IMR-90 (cell line): ENCODE measurements around the gene FRMPD3.

ENCODE experiments used
- BHLHE40 ChIP-seq: fragments of 150-350 bp; IDR thresholded peaks from 2 replicates; pipeline ENCODE4 v1.6.1; 2016; ENCODE audit warnings: mild to moderate bottlenecking, low read depth, low read length
- CEBPB ChIP-seq: IDR thresholded peaks from 2 replicates; pipeline ENCODE4 v1.6.1; 2012; ENCODE audit warnings: low read depth, low read length, improper control_type of control experiment
- CHD1 ChIP-seq: IDR thresholded peaks from 2 replicates; pipeline ENCODE4 v1.6.1; 2012; ENCODE audit warnings: low read depth, low read length, improper control_type of control experiment
- CTCF ChIP-seq: conservative IDR thresholded peaks from 2 replicates; pipeline ENCODE4 v1.5.1; 2012; ENCODE audit warnings: mild to moderate bottlenecking, low read depth, low read length, improper control_type of control experiment
- FOS ChIP-seq: fragments of 150-350 bp; IDR thresholded peaks from 2 replicates; pipeline ENCODE4 v1.6.1; 2016; ENCODE audit warnings: low read depth, low read length
- MAFK ChIP-seq: IDR thresholded peaks from 2 replicates; pipeline ENCODE4 v1.6.1; 2012; ENCODE audit warnings: low read depth, low read length, improper control_type of control experiment
- MAZ ChIP-seq: IDR thresholded peaks from 2 replicates; pipeline ENCODE4 v1.6.1; 2012; ENCODE audit warnings: low read depth, mild to moderate bottlenecking, low read length, improper control_type of control experiment, moderate library complexity, borderline replicate concordance
- MXI1 ChIP-seq: IDR thresholded peaks from 2 replicates; pipeline ENCODE4 v1.6.1; 2012; ENCODE audit warnings: low read depth, mild to moderate bottlenecking, low read length, moderate library complexity, borderline replicate concordance
- POLR2A ChIP-seq: IDR thresholded peaks from 2 replicates; pipeline ENCODE4 v1.6.1; 2012; ENCODE audit warnings: mild to moderate bottlenecking, low read depth, low read length
- RAD21 ChIP-seq: IDR thresholded peaks from 2 replicates; pipeline ENCODE4 v1.6.1; 2012; ENCODE audit warnings: low read length, improper control_type of control experiment
- RCOR1 ChIP-seq: IDR thresholded peaks from 2 replicates; pipeline ENCODE4 v1.6.1; 2012; ENCODE audit warnings: mild to moderate bottlenecking, low read length, improper control_type of control experiment; ENCODE audit not compliant: insufficient replicate concordance
- RFX5 ChIP-seq: IDR thresholded peaks from 2 replicates; pipeline ENCODE4 v1.8.0; 2012; ENCODE audit warnings: low read depth, mild to moderate bottlenecking, low read length, moderate library complexity
- SMC3 ChIP-seq: fragments of 150-350 bp; IDR thresholded peaks from 2 replicates; pipeline ENCODE4 v1.6.1; 2016; ENCODE audit warnings: low read depth, mild to moderate bottlenecking, antibody characterized with exemption, low read length, moderate library complexity
- USF2 ChIP-seq: fragments of 150-350 bp; IDR thresholded peaks from 2 replicates; pipeline ENCODE4 v1.6.1; 2017; ENCODE audit warnings: mild to moderate bottlenecking, antibody characterized with exemption, low read length, low read depth

DNA sequence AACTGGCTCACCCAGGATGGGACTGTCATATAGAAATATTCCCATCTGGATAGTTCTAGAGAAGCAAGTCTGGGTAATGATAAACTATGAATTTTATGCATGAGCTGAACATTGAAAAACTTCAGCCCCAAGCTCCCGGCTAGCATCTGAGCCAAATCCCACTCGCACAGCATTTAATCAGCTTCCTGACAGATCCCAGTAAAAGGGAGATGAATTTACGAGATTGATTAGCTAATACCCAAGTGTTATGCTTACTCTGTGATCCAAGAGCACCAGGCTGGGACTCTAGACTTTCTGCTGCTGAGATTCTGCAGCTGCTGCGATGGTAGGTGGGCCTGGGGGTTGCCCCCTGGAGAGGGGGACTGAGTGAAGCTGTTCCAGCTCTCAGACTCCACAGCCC is 28.0 kb downstream of the FRMPD3 start:
- TF ChIP-seq CTCF (no peak), MAZ (no peak), RAD21 (no peak), SMC3 (no peak), CHD1 (no peak), POLR2A (no peak), USF2 (no peak), RCOR1 (no peak), RFX5 (no peak), BHLHE40 (no peak), FOS (no peak), MAFK (no peak), CEBPB (no peak), MXI1 (no peak)
